ENCODE results near the gene SH3BGRL.

SH3BGRL gene

GRCh38 chrX:81201671-81202455 is at the start of gene SH3BGRL, which contains the start of gene HMGN5:
TSS of gene SH3BGRL (plus strand) at chrX:81202102. CDS start at chrX:81202201, 99 bp downstream.
TSS of gene HMGN5 (minus strand) at chrX:81201913. CDS start at chrX:81121549, 80,364 bp downstream.
- DNase-seq = no peak

- DNase-seq = no peak
These were observed 33.5 kb upstream of the SH3BGRL start for GRCh38 chrX:81168391-81168790.

GRCh38 chrX:81174286-81174685 is 27.6 kb upstream of the SH3BGRL start:
- no peak for DNase-seq

- no peak for DNase-seq
These were observed 6.6 kb upstream of the SH3BGRL start for GRCh38 chrX:81195259-81195658.

- no peak for DNase-seq
These were observed 6.2 kb upstream of the SH3BGRL start for GRCh38 chrX:81195712-81196111.

- DNase-seq = no peak
These were observed 831 bp upstream of the SH3BGRL start for GRCh38 chrX:81201071-81201470.

- DNase-seq = no peak
These were observed 536 bp downstream of the SH3BGRL start for GRCh38 chrX:81202456-81202819.

GRCh38 chrX:81202943-81203342 is 1.0 kb downstream of the SH3BGRL start:
- DNase-seq = no peak

GRCh38 chrX:81205551-81205950 is 3.6 kb downstream of the SH3BGRL start:
- no peak for DNase-seq

GRCh38 chrX:81206476-81206875 is 4.6 kb downstream of the SH3BGRL start:
- DNase-seq = no peak

GRCh38 chrX:81208916-81209315 is 7.0 kb downstream of the SH3BGRL start:
- DNase-seq = no peak

- DNase-seq = no peak
These were observed 13.8 kb downstream of the SH3BGRL start for GRCh38 chrX:81215685-81216084.

- no peak for DNase-seq
These were observed 27.3 kb downstream of the SH3BGRL start for GRCh38 chrX:81229229-81229628.

GRCh38 chrX:81229901-81230300 is 28.0 kb downstream of the SH3BGRL start:
- no peak for DNase-seq

- DNase-seq = no peak
These were observed 29.6 kb downstream of the SH3BGRL start for GRCh38 chrX:81231476-81231875.

GRCh38 chrX:81232218-81232617 is 30.3 kb downstream of the SH3BGRL start:
- DNase-seq = no peak

- DNase-seq = no peak
These were observed 35.6 kb downstream of the SH3BGRL start for GRCh38 chrX:81237516-81237915.

GRCh38 chrX:81238166-81238565 is 36.3 kb downstream of the SH3BGRL start:
- no peak for DNase-seq

- DNase-seq = no peak
These were observed 38.9 kb downstream of the SH3BGRL start for GRCh38 chrX:81240701-81241331.

- no peak for DNase-seq
These were observed 39.9 kb downstream of the SH3BGRL start for GRCh38 chrX:81241753-81242152.

GRCh38 chrX:81255876-81256275 is 54.0 kb downstream of the SH3BGRL start:
- DNase-seq = no peak

- DNase-seq = no peak
These were observed 55.9 kb downstream of the SH3BGRL start for GRCh38 chrX:81257817-81258216.

GRCh38 chrX:81259020-81259713 is 57.3 kb downstream of the SH3BGRL start:
- no peak for DNase-seq

All from NCI-H2029 (cell line).